HG03575 (cell line): ENCODE results near the gene C14orf132.

Experiments
- ATAC-seq: cut with Tn5 transposase; IDR thresholded peaks from one replicate; pipeline ENCODE4 v1.9.1; 2021; ENCODE audit not compliant: unreplicated experiment, insufficient number of reproducible peaks, low FRiP score; ENCODE audit errors: extremely low read depth

The C14orf132 gene

DNA sequence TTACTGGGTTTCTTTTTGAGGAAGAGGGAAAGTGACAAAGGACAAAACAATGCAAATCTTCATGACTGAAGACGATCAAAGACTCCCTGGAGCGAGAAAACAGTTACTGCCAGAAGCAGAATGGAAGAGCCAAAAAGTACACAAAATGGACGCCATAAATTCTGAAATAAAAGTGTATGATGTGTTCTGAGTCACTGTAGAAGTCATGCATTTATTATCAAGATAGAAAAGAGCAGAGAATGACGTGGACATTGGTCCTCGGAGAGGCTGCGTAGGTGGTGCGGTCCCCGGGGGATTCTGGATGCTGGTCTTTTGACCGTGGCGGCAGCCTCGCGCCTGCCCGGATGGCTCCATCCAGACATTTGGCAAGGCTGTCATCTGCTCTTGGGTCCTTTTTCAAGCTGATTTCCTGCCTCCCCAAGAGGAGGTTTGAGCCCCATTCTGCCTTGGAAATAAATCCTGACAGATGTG lies 52.8 kb downstream of the C14orf132 start:
- no peak for ATAC-seq

DNA sequence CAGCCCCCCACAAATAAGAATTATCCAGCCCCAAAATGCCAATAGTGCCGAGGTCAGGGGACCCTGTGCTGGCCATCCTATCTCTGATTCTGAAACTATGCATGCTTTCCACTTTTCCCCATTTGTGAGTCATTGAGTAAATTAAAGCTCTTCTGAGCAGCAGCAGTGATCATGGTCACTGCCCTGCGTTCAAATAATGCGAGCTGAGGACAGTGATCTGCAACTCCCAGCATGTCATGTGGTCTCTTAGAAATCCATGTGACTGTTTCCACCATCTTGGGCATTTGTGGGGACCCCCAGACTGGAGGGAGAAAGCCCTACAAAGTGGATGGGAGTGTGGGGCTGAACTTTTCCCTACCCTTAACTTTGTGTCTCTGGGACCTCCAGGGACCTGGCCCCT lies 53.8 kb downstream of the C14orf132 start:
- ATAC-seq, result no peak

GRCh38 chr14:96094211-96094610 lies 55.0 kb downstream of the C14orf132 start:
- no peak for ATAC-seq

DNA sequence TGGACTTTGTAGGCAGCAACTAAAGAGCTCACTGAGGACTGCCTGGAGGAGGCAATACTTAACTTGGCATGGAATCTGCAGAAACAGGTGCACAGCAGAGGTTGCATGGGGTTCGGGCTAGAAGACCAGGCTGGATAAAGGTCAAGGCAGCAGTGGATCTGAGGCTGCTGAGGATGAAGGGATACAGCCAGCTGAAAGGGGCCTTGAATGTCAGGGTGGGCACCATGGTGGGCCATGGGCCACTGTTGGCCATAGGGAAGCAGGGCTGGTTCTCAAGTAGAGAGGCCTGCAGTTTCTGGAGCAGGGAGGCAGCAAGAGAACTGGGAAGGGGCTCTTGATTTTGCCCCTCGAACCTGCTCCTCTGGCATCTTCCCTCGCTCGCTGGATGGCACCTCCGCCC lies 55.5 kb downstream of the C14orf132 start:
- ATAC-seq, result no peak

- no peak for ATAC-seq
Measured at GRCh38 chr14:96095058-96095457, 55.9 kb downstream of the C14orf132 start.

DNA sequence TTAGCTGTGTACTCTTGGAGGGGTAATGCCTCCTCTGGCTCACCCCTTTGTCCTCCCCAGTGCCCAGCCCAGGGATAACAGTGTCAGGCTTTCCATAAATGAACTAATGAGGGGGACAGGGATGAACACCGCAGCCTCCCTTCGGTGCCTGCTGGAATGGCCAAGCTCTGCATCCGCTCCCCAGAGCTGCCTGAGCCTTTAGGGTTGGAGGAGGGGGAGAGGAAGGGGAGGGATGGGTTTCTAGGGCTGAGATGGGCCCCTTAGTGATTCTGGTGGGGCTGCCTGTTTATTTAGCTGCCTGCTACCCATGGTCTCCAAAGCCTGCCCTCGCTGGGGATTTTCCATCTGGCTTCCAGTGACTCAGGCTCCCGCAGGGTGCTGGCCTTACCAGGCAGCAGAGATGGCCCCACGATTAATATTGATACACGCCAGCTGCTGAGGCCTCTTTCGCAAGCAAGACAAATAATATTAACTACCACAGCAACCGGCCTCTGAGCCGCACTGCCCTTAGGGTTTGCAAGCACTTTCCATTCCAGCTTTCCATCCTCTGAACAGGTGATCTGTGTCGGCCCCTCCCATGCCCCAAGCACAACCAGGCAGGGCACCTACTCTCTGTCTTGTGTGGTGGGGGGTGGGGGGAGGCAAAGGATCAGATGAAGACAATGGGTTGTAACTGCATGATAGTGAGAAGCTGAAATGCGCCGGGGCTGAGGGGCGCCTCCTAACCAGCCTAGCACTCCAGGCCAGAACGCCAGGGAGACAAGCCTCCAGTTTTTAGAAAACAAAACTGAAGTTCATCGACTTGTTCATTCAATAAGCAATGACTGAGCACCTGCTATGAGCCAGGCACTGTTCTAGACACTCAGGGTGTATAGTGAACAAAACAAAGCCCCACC lies 56.7 kb downstream of the C14orf132 start:
- no peak for ATAC-seq

DNA sequence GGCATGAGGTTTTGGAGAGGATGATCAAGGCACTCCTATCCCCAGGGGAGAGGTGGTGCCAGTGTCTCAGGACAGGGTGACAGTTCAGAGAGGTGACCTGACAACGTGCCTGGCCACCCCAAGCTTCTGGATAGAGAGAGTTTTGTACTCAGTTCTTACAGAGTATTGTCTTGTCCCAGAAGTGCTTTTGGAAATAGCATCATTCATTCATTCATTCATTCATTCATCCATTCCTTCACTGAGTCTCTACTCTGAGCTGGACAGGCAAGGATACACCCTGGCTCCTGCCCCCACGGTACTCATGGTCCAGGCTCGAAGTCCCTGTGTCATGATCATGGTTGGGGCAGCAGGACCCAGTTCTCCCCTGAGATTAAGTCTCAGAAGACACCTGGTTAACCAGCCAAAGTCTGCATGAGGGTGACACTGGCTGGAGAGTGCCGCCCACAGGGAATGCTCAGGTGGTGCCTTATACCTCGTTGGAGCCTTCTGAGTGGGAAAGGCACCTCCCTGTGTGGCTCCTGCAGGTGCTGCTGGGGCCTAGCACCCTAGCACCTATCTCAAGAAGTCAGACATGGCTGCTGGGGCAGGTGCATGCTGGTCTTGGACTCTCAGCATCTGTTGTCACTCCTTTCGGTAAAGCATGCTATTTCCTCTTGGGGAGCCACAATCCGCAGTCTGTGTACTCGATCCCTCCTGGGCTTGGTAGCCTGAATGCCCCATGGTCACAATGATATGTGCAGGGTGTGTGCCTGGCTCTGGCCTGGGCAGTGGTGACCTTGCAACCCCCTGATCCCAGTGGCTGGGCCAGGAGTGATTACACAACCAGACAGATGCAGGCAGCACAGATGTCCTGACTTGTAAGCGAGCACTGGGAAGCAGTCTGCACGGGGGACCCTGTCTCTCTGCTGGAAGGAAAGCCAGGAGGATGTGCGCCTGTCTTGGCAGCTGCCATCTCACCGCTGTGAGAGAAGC lies 57.8 kb downstream of the C14orf132 start:
- ATAC-seq, result no peak

DNA sequence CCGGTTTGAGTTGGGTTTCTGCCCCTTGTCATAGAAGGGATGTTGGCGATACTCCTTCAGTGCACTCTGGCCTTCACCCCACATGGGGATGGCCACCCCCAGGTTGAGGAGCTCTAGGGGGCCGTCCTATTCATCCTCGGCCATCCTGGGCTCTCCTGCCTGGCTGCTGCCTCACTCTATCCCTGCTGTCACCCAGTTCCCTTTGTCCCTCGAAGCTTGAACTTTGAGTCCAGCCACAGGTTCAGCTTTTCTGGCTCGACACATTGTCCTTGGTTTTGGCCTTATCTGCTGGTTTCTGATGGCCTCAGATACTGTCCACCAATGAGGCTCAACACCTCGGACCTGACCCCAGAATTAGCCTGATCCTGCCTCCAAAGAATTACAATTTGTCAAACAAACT lies 58.6 kb downstream of the C14orf132 start:
- ATAC-seq, result no peak

DNA sequence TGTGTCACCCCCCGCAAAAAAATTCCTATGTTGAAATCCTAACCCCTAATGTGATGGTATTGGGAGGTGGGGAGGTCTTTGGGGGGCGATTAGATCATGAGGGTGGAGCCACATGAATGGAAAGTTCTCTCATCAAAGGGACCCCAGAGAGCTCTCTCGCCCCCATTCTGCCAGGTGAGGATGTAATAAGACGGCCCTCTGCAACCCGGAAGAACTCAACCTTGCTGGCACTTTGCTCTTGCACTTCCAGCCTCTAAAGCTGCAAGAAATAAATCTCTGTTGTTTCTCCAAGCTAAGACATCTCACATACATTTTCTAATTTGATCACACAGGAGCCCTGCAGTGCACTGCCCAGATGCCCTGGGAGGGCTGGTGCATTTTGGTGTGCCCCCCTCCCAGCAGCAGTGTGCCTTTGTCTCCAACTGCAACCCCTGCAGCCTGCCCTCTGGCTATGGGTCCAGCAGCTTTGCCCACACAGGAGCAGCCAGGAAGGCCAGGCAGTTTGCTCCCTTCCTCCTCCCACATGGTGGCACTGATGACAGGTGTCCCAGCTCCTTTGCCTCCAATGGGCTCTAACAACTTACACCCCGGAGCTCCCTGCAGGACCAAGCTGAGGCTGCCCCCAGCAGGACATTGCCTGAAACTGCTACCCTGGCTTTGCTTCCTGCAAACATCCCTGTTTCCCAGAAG lies 59.3 kb downstream of the C14orf132 start:
- no peak for ATAC-seq

DNA sequence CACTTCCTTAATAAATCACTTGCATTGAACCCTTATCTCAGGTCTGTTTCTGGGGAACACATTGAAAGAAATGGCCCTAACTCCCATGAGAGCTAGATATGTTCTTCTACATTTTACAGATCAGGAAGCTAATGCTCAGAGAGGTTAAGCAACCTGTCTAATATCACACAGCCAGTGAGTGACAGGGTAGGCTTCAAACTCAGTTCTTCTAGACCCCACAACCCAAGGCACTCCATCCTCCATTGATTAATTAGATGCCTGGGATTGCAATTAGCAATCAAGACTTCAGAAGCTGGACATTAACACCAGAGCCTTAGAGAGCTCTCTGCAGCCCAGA lies 59.8 kb downstream of the C14orf132 start:
- no peak for ATAC-seq

GRCh38 chr14:96100161-96101064 lies 61.3 kb downstream of the C14orf132 start:
- no peak for ATAC-seq

- ATAC-seq, result no peak
Measured at GRCh38 chr14:96102081-96102856, 63.1 kb downstream of the C14orf132 start.

DNA sequence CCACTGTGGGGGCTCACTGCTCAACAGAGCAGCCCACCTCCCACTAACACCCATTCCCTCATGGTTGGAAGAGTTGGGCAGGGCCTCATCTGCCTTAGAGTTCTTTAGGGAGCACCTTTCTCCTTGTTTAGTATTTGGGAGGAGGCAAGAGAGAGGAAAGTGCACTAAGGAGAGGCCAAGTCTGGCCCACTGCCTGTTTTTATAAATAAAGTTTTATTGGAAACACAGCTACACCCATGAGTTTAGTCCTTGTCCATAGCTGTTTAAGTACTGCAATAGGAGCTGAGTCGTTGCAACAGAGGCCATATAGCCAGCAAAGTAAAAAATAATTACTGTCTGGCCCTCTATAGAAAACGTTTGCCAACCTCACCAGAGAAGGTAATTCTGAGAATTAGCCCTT lies 63.9 kb downstream of the C14orf132 start:
- ATAC-seq, result no peak

GRCh38 chr14:96103560-96104460 lies 64.6 kb downstream of the C14orf132 start:
- ATAC-seq, result no peak

DNA sequence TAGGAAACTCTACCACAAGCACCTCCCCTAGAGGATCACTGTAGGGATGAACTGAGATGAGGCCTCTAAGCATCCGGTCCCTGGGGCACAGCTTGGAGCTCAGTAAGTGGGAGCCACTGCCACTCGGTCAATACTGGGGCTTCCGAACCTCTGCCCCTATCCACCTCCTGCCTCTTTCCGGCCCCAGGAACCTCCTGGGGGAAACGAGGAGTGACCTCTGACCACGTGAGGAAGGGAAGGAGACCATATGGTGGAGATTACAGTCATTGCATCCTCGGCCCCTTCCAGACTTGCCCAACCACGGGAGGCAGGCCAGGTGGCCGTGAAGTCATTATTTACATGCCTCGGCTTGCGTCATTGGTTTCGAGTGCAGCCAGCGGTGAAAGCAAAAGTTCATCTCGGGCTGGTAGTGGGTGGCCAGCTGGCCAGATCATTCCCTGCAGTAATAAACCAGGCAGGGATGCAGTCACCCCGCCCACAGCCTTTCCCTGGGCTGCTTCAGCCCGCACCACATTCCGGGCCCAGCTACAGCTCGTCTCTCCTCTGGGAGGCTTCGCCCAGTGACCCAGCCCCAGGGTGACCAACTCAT lies 65.4 kb downstream of the C14orf132 start:
- no peak for ATAC-seq
